Activated naive CD4-positive, alpha-beta T cell treated with anti-CD3 and anti-CD28 coated beads, Interleukin-2, amount 50 U/mL, for 72 hours (primary cell): ENCODE measurements around the gene SAXO2. TPM values are rescaled to one million over a fixed set of nuclear protein-coding genes. Genes with fewer than 3 reads are reported as not detected.

Experiments
- total RNA-seq, 2 donors: library from RNA; stranded (reverse); gene quantifications; one replicate each; pipeline ENCODE4 v1.2.3, GENCODE V29; 2022

The SAXO2 gene
- total RNA-seq, 2 donors from 2014 or later = 0.64 TPM; not detected in 1

Other genes with a start within 250 kb of the SAXO2 start
- 1 to 10 TPM; 1.2 to 1.5 TPM for gene MEX3B, start 216.8 kb upstream of the SAXO2 start, total RNA-seq
- 10 to 100 TPM; 19.6 to 28.9 TPM for gene EFL1, start 84 bp upstream of the SAXO2 start, total RNA-seq
- gene GOLGA6L10, start 86.7 kb downstream of the SAXO2 start, total RNA-seq = 1 to 10 TPM in 1 of 2 donors, under 1 TPM in 1; 0.57 to 1.8 TPM
- 1 to 10 TPM; 1.2 to 4.4 TPM for gene GOLGA6L9, start 167.0 kb downstream of the SAXO2 start, total RNA-seq